SK-N-SH (cell line): ENCODE data around the gene PPIP5K2. TPM values are rescaled to one million over a fixed set of nuclear protein-coding genes. Genes with fewer than 3 reads are reported as not detected.

Experiments
- CTCF ChIA-PET: fragments of 300-600, 350-600 bp; formaldehyde crosslinking; extraction: SDS; loops from one replicate; lab custom pipeline; 2021; lab: Yijun Ruan, JAX
- POLR2A ChIA-PET: fragments of 350-600 bp; sonication (Branson Sonifier 250); formaldehyde crosslinking; extraction: SDS; loops from one replicate; lab custom pipeline; 2020; ENCODE audit warnings: antibody characterized with exemption, inconsistent platforms; lab: Yijun Ruan, JAX
- DNase-seq: peaks from one replicate; pipeline ENCODE4 v3.0.0; 2012
- H2AFZ ChIP-seq: fragments of 200-600 bp; sonication (generic); 2 replicates; pipeline ENCODE4 v1.8.1; 2016; ENCODE audit warnings: antibody characterized with exemption, mild to moderate bottlenecking, low read depth
- H3F3A ChIP-seq: fragments of 200-600 bp; sonication (generic); replicated peaks from 2 replicates; pipeline ENCODE3; 2016; ENCODE audit warnings: antibody characterized with exemption, mild to moderate bottlenecking; ENCODE audit not compliant: insufficient read depth
- H3K27ac ChIP-seq, 2 experiments: fragments of 200-500 bp in 1 of 2; fragments of 200-600 bp in 1 of 2; sonication (Bioruptor generic) in 1 of 2; sonication (generic), shearing (Covaris generic) in 1 of 2; 2 replicates each; pipeline versions ENCODE4 v1.5.1 to v1.6.1; 2014 to 2016; ENCODE audit warnings: low read depth in 2 of 2, inconsistent platforms in 1 of 2, low read length in 1 of 2, mild to moderate bottlenecking in 1 of 2, mixed read lengths in 1 of 2
- H3K27me3 ChIP-seq: fragments of 200-600 bp; sonication (generic), shearing (Covaris generic); 2 replicates; pipeline ENCODE4 v1.6.1; 2016; ENCODE audit warnings: mixed run types; ENCODE audit not compliant: insufficient read depth
- H3K36me3 ChIP-seq, 2 experiments: fragments of 200-500 bp in 1 of 2; fragments of 200-600 bp in 1 of 2; sonication (Bioruptor generic) in 1 of 2; sonication (generic) in 1 of 2; replicated peaks in 1 of 2; 2 replicates each; pipeline versions ENCODE3 to v1.5.1; 2014 to 2016; ENCODE audit warnings: low read length in 1 of 2, mild to moderate bottlenecking in 1 of 2; ENCODE audit not compliant: insufficient read depth in 2 of 2, control insufficient read depth in 1 of 2
- H3K4me1 ChIP-seq, 2 experiments: fragments of 200-500 bp in 1 of 2; fragments of 200-600 bp in 1 of 2; sonication (Bioruptor generic) in 1 of 2; sonication (generic), shearing (Covaris generic) in 1 of 2; 2 replicates each; pipeline versions ENCODE4 v1.5.1 to v1.6.1; 2014 to 2016; ENCODE audit warnings: low read depth in 1 of 2, low read length in 1 of 2, mixed run types in 1 of 2; ENCODE audit not compliant: insufficient read depth in 2 of 2, control insufficient read depth in 1 of 2
- H3K4me2 ChIP-seq: fragments of 200-600 bp; sonication (generic), shearing (Covaris generic); 2 replicates; pipeline ENCODE4 v1.6.1; 2017; ENCODE audit warnings: mixed run types
- H3K4me3 ChIP-seq, 2 experiments: fragments of 200-500 bp in 1 of 2; fragments of 200-600 bp in 1 of 2; sonication (Bioruptor generic) in 1 of 2; sonication (generic), shearing (Covaris generic) in 1 of 2; 2 replicates each; pipeline versions ENCODE4 v1.5.1 to v1.8.1; 2014 to 2016; ENCODE audit warnings: low read depth in 2 of 2, inconsistent platforms in 1 of 2, low read length in 1 of 2, mild to moderate bottlenecking in 1 of 2, mixed read lengths in 1 of 2, moderate library complexity in 1 of 2
- H3K79me2 ChIP-seq: fragments of 200-600 bp; sonication (generic); 2 replicates; pipeline ENCODE4 v1.8.1; 2017; ENCODE audit warnings: mild to moderate bottlenecking; ENCODE audit not compliant: insufficient read depth
- H3K9ac ChIP-seq: fragments of 200-600 bp; sonication (generic); 2 replicates; pipeline ENCODE4 v1.6.1; 2017; ENCODE audit warnings: mixed run types
- H3K9me2 ChIP-seq: fragments of 200-600 bp; sonication (generic); 2 replicates; pipeline ENCODE4 v1.6.1; 2017; ENCODE audit warnings: mixed run types
- H3K9me3 ChIP-seq: fragments of 200-600 bp; sonication (generic); 2 replicates; pipeline ENCODE4 v1.6.1; 2017; ENCODE audit warnings: mixed run types, mild to moderate bottlenecking, moderate library complexity
- H4K20me1 ChIP-seq: fragments of 200-600 bp; sonication (generic); 2 replicates; pipeline ENCODE4 v1.6.1; 2017; ENCODE audit warnings: mild to moderate bottlenecking, mixed run types; ENCODE audit not compliant: insufficient read depth
- CHD2 ChIP-seq: fragments of 150-350 bp; IDR thresholded peaks from 2 replicates; pipeline ENCODE4 v1.6.1; 2018; ENCODE audit warnings: low read length; ENCODE audit not compliant: partially characterized antibody
- EP300 ChIP-seq, 2 experiments: IDR thresholded peaks; 2 replicates each; pipeline versions ENCODE4 v1.4.0 to v1.6.1; 2012; ENCODE audit warnings: borderline replicate concordance in 1 of 2, low read depth in 1 of 2, low read length in 1 of 2
- EZH2phosphoT487 ChIP-seq: fragments of 200-600 bp; sonication (generic); IDR thresholded peaks from 2 replicates; pipeline ENCODE4 v1.6.1; 2017; ENCODE audit warnings: low read depth, mixed run types, mild to moderate bottlenecking, antibody characterized with exemption, moderate library complexity, borderline replicate concordance
- FOSL2 ChIP-seq: IDR thresholded peaks from 2 replicates; pipeline ENCODE4 v1.4.0; 2012; ENCODE audit warnings: low read depth, mild to moderate bottlenecking, moderate library complexity, borderline replicate concordance
- FOXJ3 ChIP-seq: sonication (generic); formaldehyde crosslinking; IDR thresholded peaks from 2 replicates; pipeline ENCODE4 v1.5.1; 2020; ENCODE audit warnings: mild to moderate bottlenecking, missing genetic modification reagents
- GABPA ChIP-seq: IDR thresholded peaks from 2 replicates; pipeline ENCODE4 v1.4.0; 2012; ENCODE audit warnings: low read depth, mild to moderate bottlenecking
- GATA2 ChIP-seq: sonication (generic); formaldehyde crosslinking; IDR thresholded peaks from 2 replicates; pipeline ENCODE4 v1.5.0; 2020; ENCODE audit warnings: mild to moderate bottlenecking, missing genetic modification reagents
- JUND ChIP-seq: IDR thresholded peaks from 2 replicates; pipeline ENCODE4 v1.4.0; 2012
- MAX ChIP-seq: IDR thresholded peaks from 2 replicates; pipeline ENCODE4 v1.4.0; 2012; ENCODE audit warnings: low read depth
- MXI1 ChIP-seq: IDR thresholded peaks from 2 replicates; pipeline ENCODE4 v1.6.1; 2012; ENCODE audit warnings: mild to moderate bottlenecking, low read depth, low read length, improper control_type of control experiment
- NRF1 ChIP-seq: IDR thresholded peaks from 2 replicates; pipeline ENCODE4 v1.6.1; 2012; ENCODE audit warnings: low read depth, mild to moderate bottlenecking, low read length
- POLR2AphosphoS5 ChIP-seq: IDR thresholded peaks from 2 replicates; pipeline ENCODE4 v1.6.1; 2012; ENCODE audit warnings: low read depth, low read length
- RAD21 ChIP-seq: IDR thresholded peaks from 2 replicates; pipeline ENCODE4 v1.6.1; 2012; ENCODE audit warnings: mild to moderate bottlenecking, low read length
- RXRA ChIP-seq: IDR thresholded peaks from 2 replicates; pipeline ENCODE4 v1.4.0; 2012; ENCODE audit warnings: low read depth, mild to moderate bottlenecking, borderline replicate concordance
- SIN3A ChIP-seq: IDR thresholded peaks from 2 replicates; pipeline ENCODE4 v1.6.1; 2012; ENCODE audit warnings: low read depth, mild to moderate bottlenecking, low read length, moderate library complexity, borderline replicate concordance
- SMC3 ChIP-seq: IDR thresholded peaks from 2 replicates; pipeline ENCODE4 v1.6.1; 2012; ENCODE audit warnings: low read depth, low read length, improper control_type of control experiment
- TAF1 ChIP-seq: IDR thresholded peaks from 2 replicates; pipeline ENCODE4 v1.6.1; 2012; ENCODE audit warnings: low read depth, mild to moderate bottlenecking, low read length, moderate library complexity, borderline replicate concordance
- TCF12 ChIP-seq: IDR thresholded peaks from 2 replicates; pipeline ENCODE4 v1.4.0; 2012
- USF2 ChIP-seq: fragments of 150-350 bp; IDR thresholded peaks from 2 replicates; pipeline ENCODE4 v1.6.1; 2017; ENCODE audit warnings: antibody characterized with exemption, low read length, low read depth, borderline replicate concordance
- ZBTB33 ChIP-seq: IDR thresholded peaks from 2 replicates; pipeline ENCODE4 v1.4.0; 2012; ENCODE audit warnings: low read depth, borderline replicate concordance
- WGBS: methylation state at CpG from one replicate; pipeline ENCODE4 v1.1.6; 2017; ENCODE audit warnings: low lambda C conversion rate; 5-methylcytosine and 5-hydroxymethylcytosine counted together
- polyA plus RNA-seq, 3 experiments: library from polyadenylated mRNA; depleted of rRNA; stranded (reverse); fragments of >200 nt; gene quantifications; 2 replicates each; pipeline ENCODE4 v1.2.3, GENCODE V29; 2012

The PPIP5K2 gene
- polyA plus RNA-seq, 1 of the 3 experiments (the other 2 are of a cell fraction): 18.2 TPM

- Histone ChIP-seq H3K9ac (no peak overlapping the region), H3K4me1 (no peaks in the 10 kb centered on the region; a peak in 1 of 4 replicates), H2AFZ (no peak overlapping the region; the same call in 1 of the 2 replicates), H3K4me2 (no peak overlapping the region), H3K9me3 (0 out of 2 replicates have a peak, but pooled peaks cover 8% of the 10 kb centered on the region), H3F3A (no peaks in the 10 kb centered on the region), H3K9me2 (no peaks in the 10 kb centered on the region), H3K27ac (no peak overlapping the region), H3K27me3 (no peaks in the 10 kb centered on the region), H3K4me3 (no peak overlapping the region), H3K36me3 (peaks cover 0 to 3% of the 10 kb centered on the region in 2 experiments), H4K20me1 (no peaks in the 10 kb centered on the region), H3K79me2 (no peaks in the 10 kb centered on the region)
- ChIA-PET POLR2A (no interaction called here), CTCF (interaction anchor here (1.2 kb wide), 1 partner anchor 16 kb away, joined by 4 read pairs; no protein-coding TSS in a partner anchor)
- WGBS: 57% methylated on average over 1 of the region's 1 CpG
- DNase-seq: no peak
- TF ChIP-seq JUND (no peak), FOXJ3 (CRISPR knock-in tag) (no peak), RAD21 (no peak), RXRA (no peak), USF2 (no peak), POLR2AphosphoS5 (no peak), EZH2phosphoT487 (no peak), SMC3 (no peak), CHD2 (no peak), MXI1 (no peak), GABPA (no peak), MAX (no peak), TAF1 (no peak), TCF12 (no peak), ZBTB33 (no peak), NRF1 (no peak), SIN3A (no peak), EP300 (IDR thresholded peaks at IDR 0.05; ENCODE audit: borderline replicate concordance in 1 of 2, low read depth in 1 of 2, low read length in 1 of 2) (no peak)
Observed at GRCh38 chr5:103237778-103238177, 117.7 kb downstream of the PPIP5K2 start.

- POLR2A ChIA-PET: no interaction called here
- no peaks in the 10 kb centered on the region for H3K79me2 ChIP-seq
- no peak for TF ChIP-seq FOSL2
- TF ChIP-seq GATA2: no peak
- no peak for TF ChIP-seq TAF1
- TF ChIP-seq JUND: no peak
- TF ChIP-seq MAX: no peak
- TF ChIP-seq EP300 (IDR thresholded peaks at IDR 0.05; ENCODE audit: borderline replicate concordance in 1 of 2, low read depth in 1 of 2, low read length in 1 of 2): no peak
- no peak overlapping the region for H2AFZ ChIP-seq
- CTCF ChIA-PET: interaction anchor here (2.6 kb wide), 1 partner anchor 11 kb away, joined by 13 read pairs; no protein-coding TSS in a partner anchor
- no peaks in the 10 kb centered on the region for H3K4me1 ChIP-seq
- no peaks in the 10 kb centered on the region for H3F3A ChIP-seq
- WGBS: 80% methylated on average over 2 of the region's 2 CpGs
- H3K9ac ChIP-seq: no peak overlapping the region
- H3K9me2 ChIP-seq: no peaks in the 10 kb centered on the region
- no peak overlapping the region for H3K4me3 ChIP-seq
- H4K20me1 ChIP-seq: no peaks in the 10 kb centered on the region
- no peaks in the 10 kb centered on the region for H3K36me3 ChIP-seq
- no peak overlapping the region for H3K27ac ChIP-seq
- H3K27me3 ChIP-seq: no peaks in the 10 kb centered on the region
- no peak for DNase-seq
- 0 out of 2 replicates have a peak, but pooled peaks cover 3% of the 10 kb centered on the region for H3K9me3 ChIP-seq
- no peak overlapping the region for H3K4me2 ChIP-seq
Observed at GRCh38 chr5:103243665-103244064, 123.6 kb downstream of the PPIP5K2 start.
